Stimulated activated CD8-positive, alpha-beta memory T cell treated with anti-CD3 and anti-CD28 coated beads, Interleukin-4, amount 100 ng/mL, for 48 hours (primary cell): Measurements from ENCODE around the gene LTO1.
"Not testable (repeated sequence)": the region's sequence is repeated elsewhere in the genome, so short reads cannot be mapped to it uniquely, and the experiment has no call there.

Experiments used
- DNase-seq: peaks from one replicate; pipeline ENCODE4 v3.0.0-alpha.2; 2020

Gene LTO1

DNA sequence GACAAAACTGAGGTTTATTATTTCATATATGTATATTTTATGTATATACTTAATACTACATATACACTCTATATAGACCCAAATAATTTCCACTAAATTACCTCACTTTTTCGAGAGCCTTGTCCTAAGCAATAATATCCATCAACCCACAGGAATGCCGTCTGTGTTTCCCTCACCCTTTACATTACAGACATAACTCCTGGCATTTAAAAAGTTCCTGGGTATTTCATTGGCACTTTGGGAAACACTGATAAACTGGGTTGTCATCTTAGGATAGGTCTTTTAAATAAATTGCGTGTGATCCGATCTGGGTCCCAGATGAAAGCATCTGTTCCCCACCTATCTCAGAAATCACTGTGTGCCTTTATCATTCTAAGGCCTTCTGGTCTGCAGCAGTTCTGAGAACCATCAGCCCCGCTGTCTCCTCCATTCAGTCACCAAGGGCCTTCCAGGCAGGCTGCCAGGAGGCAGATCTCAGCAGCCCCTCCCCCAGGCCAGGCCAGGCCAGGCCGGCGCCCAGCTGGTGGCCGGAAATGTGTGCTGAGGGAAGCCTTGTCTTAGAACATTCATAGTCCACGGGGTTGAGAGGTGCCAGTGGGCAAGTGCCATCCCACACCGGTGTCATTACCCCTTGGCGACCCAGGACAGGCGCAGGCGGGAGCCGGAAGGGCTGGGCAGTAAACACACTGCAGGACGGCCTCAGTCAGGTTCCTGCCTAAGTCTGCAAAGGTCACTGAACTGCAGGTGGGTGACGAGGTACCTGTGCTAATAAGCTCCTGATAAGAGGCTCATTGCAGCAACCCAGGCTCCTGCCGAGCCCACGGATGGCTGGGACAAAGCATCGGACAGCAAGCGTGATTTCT lies 25.4 kb upstream of the LTO1 start:
- DNase-seq, result no peak

- DNase-seq, result no peak
Measured at GRCh38 chr11:69699213-69699612, 24.1 kb upstream of the LTO1 start.

GRCh38 chr11:69698362-69698761 lies 23.2 kb upstream of the LTO1 start:
- no peak for DNase-seq

DNA sequence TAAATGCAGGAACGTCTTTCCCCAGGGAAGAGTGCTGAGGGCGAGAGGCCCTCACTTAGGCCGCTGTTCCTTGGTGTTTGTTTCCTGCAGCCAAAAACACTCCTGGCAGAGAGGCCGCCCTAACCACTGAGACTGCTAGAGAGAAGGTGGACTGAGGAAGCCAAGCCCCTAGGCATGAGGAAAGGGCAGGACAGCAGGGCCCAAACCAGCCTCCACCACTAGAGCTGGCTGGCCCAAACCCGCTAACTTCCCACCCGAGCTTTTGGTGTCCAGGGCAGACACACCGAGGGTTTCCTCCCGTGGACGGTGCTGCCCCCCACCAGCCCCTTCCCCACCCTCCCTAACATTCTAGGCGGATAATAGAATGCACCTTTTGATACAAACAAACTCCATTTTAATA lies 22.7 kb upstream of the LTO1 start:
- no peak for DNase-seq

DNA sequence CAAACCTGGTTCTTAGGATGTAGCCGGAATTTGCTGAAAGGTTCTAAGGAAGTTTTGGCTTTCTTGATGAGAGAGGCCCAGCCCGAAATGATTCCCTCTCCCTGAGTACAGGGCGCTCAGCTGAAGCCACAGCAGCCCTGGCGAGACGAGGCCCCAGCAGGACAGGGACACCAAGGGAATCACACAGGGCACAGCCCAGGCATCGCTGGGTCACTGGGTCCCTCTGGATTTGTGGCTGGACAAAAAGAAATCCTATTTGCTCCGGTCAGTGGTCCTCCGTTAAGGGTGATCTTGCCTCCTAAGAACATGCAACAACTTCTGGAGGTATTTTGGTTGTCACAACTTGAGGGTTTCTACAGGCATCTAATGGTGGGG lies 22.3 kb upstream of the LTO1 start:
- no peak for DNase-seq

DNA sequence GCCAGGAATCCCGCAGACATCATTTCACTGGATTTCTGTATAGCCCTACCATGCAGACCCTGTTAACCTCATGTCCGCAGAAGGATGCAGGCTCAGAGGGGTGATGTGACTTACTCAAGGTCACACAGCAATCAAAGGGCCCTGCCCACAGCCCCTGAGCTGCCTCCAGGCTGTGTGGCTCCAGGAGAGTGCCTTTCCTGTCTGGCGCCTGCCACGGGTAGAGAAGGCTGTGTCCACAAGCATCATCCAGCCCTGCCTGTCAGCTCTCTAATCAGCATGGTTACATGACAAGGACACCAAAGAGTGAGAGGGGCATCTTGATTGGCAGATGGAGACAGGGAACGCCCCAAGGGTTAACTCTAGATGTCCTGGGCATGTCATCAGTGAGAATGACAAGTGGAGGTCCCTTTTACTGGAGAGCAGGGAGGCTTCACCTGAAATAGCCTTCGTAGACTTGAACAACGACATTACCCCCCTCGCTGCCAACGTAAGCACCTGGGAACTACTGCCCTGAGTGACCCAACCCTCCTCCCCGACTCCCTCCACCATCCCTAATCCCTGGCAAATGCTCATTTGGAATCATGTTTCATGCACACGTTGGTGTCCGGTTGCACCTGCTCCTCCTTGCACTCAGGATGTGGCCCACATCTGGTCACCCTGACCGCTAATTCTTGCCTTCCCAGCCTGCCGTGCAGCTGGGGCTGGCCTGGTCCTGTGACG lies 21.8 kb upstream of the LTO1 start:
- no peak for DNase-seq

DNA sequence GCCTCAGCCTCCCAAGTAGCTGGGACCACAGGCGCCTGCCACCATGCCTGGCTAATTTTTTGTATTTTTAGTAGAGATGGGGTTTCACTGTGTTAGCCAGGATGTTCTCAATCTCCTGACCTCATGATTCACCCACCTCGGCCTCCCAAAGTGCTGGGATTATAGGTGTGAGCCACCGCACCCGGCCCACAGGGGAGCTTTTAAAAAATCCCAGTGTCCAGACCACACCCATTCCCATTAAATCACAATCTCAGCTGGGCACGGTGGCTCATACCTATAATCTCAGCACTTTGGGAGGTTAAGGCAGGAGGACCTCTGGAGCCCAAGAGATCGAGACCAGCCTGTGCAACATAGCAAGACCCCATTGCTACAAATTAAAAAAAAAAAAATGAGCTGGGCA lies 20.8 kb upstream of the LTO1 start:
- DNase-seq, result not testable (repeated sequence)

DNA sequence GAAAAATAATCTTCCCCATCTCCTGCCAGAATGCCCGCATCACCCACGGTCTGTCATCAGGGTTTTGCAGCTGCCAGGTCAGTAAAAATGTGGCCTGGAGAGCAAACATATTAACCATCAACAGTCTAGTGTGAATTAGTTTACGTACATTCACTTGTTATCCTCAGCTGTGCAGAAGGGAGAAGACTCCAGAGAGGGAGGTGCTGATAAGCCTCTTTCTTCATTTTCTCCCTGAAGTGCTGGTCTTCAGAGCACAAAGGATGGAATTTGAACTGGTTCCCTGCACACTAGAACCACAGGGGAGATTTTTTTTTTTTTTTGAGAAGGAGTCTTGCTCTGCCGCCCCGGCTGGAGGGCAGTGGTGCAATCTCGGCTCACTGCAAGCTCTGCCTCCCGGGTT lies 20.4 kb upstream of the LTO1 start:
- no peak for DNase-seq

- no peak for DNase-seq
Measured at GRCh38 chr11:69694781-69695180, 19.6 kb upstream of the LTO1 start.

GRCh38 chr11:69692422-69692821 lies 17.3 kb upstream of the LTO1 start:
- DNase-seq, result no peak

GRCh38 chr11:69691463-69691862 lies 16.3 kb upstream of the LTO1 start:
- DNase-seq, result peak; percentile 38

DNA sequence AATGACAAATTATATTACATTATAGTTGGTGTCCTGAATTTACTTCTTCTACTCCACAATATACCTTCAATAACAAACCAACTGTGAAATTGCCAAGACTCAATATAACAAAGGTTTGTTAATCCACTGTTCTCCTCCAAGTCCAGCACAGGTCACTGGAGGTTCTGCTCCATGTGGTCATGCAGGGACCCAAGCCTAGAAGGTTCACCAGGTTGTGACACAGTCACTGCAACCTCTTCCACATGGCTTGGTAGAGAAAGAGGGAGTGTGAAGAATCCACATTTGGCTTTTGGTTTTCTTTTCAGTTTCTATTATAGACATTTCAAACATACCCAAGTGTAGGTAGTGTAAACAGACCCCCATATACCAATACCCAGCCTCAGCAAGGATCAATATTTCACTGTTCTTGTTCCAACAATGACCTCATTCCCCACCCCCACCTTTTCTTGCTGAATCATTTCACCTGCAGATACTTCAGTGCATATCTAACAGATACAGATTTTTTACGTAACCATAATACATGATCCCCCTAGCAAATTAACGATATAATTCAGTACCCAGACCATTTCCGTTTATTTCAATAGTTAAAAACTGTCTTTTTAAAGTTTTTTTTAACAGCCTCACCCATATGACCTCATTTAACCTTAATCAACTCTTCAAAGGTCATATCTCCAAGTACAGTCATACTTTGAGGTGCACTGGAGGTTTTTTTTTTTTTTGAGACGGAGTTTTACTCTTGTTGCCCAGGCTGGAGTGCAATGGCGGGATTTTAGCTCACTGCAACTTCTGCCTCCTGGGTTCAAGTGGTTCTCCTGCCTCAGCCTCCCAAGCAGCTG lies 14.5 kb upstream of the LTO1 start:
- DNase-seq, result no peak

- peak; percentile 49 for DNase-seq
Measured at GRCh38 chr11:69687969-69688771, 13.0 kb upstream of the LTO1 start.

GRCh38 chr11:69686856-69687255 lies 11.7 kb upstream of the LTO1 start:
- no peak for DNase-seq

DNA sequence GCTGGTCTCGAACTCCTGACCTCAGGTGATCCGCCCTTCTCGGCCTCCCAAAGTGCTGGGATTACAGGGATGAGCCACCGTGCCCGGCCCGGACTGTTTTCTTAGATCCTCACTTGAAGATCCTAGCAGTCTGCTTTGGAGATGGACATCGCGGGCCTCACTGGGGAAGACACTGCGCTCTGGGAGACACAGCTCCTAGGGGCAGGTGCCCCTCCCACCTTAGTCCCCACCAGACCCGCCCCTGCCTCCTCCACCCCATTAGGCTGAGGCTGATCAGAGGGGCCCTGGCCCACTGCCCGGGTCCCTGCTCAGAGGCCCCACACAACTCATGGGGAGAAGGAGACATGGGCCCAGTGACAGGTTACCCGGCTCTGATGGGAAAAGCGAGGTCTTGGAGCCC lies 11.3 kb upstream of the LTO1 start:
- no peak for DNase-seq

DNA sequence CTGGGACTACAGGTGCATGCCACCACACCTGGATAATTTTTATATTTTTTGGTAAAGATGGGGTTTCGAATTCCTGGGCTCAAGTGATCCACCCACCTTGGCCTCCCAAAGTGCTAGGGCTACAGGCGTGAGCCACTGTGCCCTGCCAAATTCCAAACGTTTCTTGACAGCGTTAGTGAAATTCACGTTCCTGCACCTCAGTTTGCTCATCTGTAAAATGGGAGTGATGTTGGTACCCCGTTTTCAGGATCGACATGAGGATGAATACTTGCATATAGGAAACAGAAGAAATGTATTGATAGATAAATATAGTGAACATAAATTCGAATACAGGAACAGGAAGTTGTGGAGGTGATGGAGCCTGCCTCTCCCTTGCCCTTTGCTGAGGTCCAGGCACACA lies 10.2 kb upstream of the LTO1 start:
- DNase-seq, result no peak

DNA sequence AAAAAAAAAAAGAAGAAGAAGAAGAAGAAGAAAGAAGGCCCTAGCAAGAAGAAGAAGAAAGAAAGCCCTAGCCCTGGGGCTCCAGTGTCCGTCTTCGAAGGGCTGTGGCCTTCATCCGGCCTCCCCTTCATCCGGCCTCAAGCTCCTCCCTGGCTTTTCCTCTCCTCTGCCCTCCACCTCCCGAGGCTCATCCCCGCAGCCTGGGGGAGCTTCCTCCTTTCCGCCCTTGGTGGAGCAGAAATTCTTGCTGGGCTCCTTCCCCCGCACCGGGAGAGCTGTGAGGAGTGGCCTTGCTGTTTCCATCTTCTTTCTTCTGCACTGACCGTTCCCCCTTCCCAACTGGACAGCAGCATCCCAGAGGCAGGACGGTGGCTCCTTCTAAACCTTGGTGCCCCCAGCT lies 9.5 kb upstream of the LTO1 start:
- no peak for DNase-seq

GRCh38 chr11:69683764-69684333 lies 8.7 kb upstream of the LTO1 start:
- DNase-seq, result no peak

DNA sequence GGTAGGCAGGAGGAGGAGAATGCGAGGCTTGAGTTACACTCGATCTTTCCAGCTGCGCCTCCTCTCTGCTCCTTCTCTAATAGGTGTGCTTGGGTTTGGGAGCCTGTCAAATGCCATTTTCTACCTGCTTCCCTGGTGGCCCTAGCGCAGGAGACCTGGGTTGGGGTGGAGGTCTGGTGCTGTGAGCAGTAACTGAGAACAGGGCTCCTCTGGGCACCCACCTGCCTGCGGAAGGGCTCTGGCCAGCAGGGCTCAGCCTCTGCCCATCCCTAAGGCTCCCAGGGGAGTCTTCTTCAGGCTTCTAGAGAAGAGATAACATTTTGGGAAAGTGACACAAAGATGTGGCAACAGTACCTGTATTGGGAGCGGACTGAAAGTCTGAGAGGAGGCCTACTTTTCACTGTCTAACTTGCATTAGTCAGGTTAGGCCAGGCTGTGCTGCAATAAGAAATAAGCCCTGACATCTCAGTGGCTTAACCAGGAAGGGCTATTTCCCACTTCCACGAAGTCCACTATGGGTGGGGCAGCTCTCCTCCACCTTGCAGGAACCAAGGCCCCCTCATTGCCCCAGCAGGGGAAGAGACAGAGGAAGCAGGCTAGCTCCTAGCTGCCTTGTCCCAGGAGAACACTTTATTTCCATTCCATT lies 7.7 kb upstream of the LTO1 start:
- no peak for DNase-seq

GRCh38 chr11:69682221-69682620 lies 7.1 kb upstream of the LTO1 start:
- no peak for DNase-seq

DNA sequence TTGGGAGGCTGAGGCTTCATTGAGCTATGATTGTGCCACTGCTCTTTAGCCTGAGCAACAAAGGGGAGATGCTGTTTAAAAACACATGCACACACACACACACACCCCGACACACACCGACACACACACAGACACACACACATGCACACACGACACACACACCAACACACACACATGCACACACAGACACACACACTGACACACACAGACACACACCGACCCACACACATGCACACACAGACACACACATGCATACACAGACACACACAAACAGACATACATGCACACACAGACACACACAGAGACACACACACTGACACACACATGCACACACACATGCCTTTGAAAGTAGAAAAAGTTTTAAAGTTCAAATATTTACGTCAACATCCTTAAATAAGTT lies 5.5 kb upstream of the LTO1 start:
- DNase-seq, result no peak

- no peak for DNase-seq
Measured at GRCh38 chr11:69677749-69678148, 2.6 kb upstream of the LTO1 start.
